Tibial artery (tissue), 4 donors: ENCODE measurements around the gene PTPRN2.
A peak's percentile ranks its signal among the peaks of the same experiment; 100 is the strongest.
"Not testable (repeated sequence)": the region's sequence is repeated elsewhere in the genome, so short reads cannot be mapped to it uniquely, and the experiment has no call there.

ENCODE experiments used
- DNase-seq, 2 donors: peaks; one replicate each; pipeline ENCODE4 v3.0.0-alpha.2; 2019
- H3K27ac ChIP-seq, 2 donors: fragments of 200-600 bp; sonication (generic) in 1 of 2; 1 replicate in 1 of 2; 2 replicates in 1 of 2; pipeline ENCODE4 v1.5.1; 2018 to 2019; ENCODE audit warnings: mild to moderate bottlenecking in 1 of 2
- H3K27me3 ChIP-seq, 2 donors: fragments of 200-600 bp; sonication (generic) in 1 of 2; one replicate each; pipeline versions ENCODE4 v1.5.1 to v1.6.0; 2016 to 2019
- H3K36me3 ChIP-seq, 3 donors: fragments of 200-600 bp; sonication (generic) in 2 of 3; one replicate each; pipeline ENCODE4 v1.5.1; 2016 to 2019; ENCODE audit warnings: mild to moderate bottlenecking in 2 of 3
- H3K4me1 ChIP-seq, 4 donors: fragments of 200-600 bp; sonication (generic) in 2 of 4; 1 replicate in 3 of 4; 2 replicates in 1 of 4; pipeline ENCODE4 v1.5.1; 2016 to 2019
- H3K4me3 ChIP-seq, 2 donors: fragments of 200-600 bp; sonication (generic) in 1 of 2; 1 replicate in 1 of 2; 2 replicates in 1 of 2; pipeline ENCODE4 v1.5.1; 2018 to 2019; ENCODE audit warnings: mild to moderate bottlenecking in 2 of 2
- H3K9me3 ChIP-seq, 3 donors: fragments of 200-600 bp; sonication (generic) in 1 of 3; one replicate each; pipeline ENCODE4 v1.5.1; 2016 to 2019
- CTCF ChIP-seq, 2 experiments: fragments of 200-600 bp in 1 of 2; fragments of 450-650 bp in 1 of 2; IDR thresholded peaks; one replicate each; pipeline ENCODE4 v1.5.1; 2017 to 2019; ENCODE audit warnings: antibody characterized with exemption in 2 of 2, mild to moderate bottlenecking in 1 of 2, moderate library complexity in 1 of 2
- intact Hi-C: fragments of 100-400 bp; cut with DNase I; formaldehyde crosslinking; loops from one replicate; pipeline ENCODE4 v1.15.0; 2023; ENCODE audit warnings: low total_unique reads

Gene PTPRN2

GRCh38 chr7:157493017-157493416, 1094.6 kb downstream of the PTPRN2 start:
- peaks cover 0 to 9% (median 4%) of the 10 kb centered on the region in 3 donors for H3K9me3 ChIP-seq
- H3K4me1 ChIP-seq: no peaks in the 10 kb centered on the region
- intact Hi-C loops: no loop called here
- TF ChIP-seq CTCF (IDR thresholded peaks at IDR 0.05): no peak
- DNase-seq: peak in 1 of 2 donors; percentile 3
- no peak overlapping the region for H3K27ac ChIP-seq
- peaks cover 0 to 3% of the 10 kb centered on the region in 2 donors for H3K27me3 ChIP-seq
- H3K36me3 ChIP-seq: no peaks in the 10 kb centered on the region
- H3K4me3 ChIP-seq: no peak overlapping the region

- no peak for TF ChIP-seq CTCF (IDR thresholded peaks at IDR 0.05)
- no peaks in the 10 kb centered on the region for H3K4me1 ChIP-seq
- no peaks in the 10 kb centered on the region for H3K27me3 ChIP-seq
- intact Hi-C loops: no loop called here
- H3K4me3 ChIP-seq: no peak overlapping the region
- no peak for DNase-seq
- H3K27ac ChIP-seq: no peak overlapping the region
- no peaks in the 10 kb centered on the region for H3K36me3 ChIP-seq
- H3K9me3 ChIP-seq: peaks cover 0 to 9% (median 4%) of the 10 kb centered on the region in 3 donors
Observed at GRCh38 chr7:157490465-157490912, 1097.1 kb downstream of the PTPRN2 start.

- H3K27me3 ChIP-seq, H3K4me3 ChIP-seq, intact Hi-C loops, H3K27ac ChIP-seq, H3K9me3 ChIP-seq, H3K36me3 ChIP-seq, DNase-seq, H3K4me1 ChIP-seq: not testable (repeated sequence)
Observed at GRCh38 chr7:157489870-157490269, 1097.8 kb downstream of the PTPRN2 start.
